Vagina (tissue), 2 donors: Measurements from ENCODE around the gene MATK. TPM values are rescaled to one million over a fixed set of nuclear protein-coding genes. Genes with fewer than 3 reads are reported as not detected.
A peak's percentile ranks its signal among the peaks of the same experiment; 100 is the strongest.

ENCODE experiments used
- DNase-seq, 2 donors: peaks; one replicate each; pipeline ENCODE4 v3.0.0-alpha.2; 2017; ENCODE audit errors: extremely low spot score in 2 of 2
- H3K27ac ChIP-seq: fragments of 200-600 bp; sonication (generic); one replicate; pipeline ENCODE4 v1.5.1; 2019
- H3K27me3 ChIP-seq: fragments of 200-600 bp; sonication (generic); one replicate; pipeline ENCODE4 v1.5.1; 2019
- H3K36me3 ChIP-seq, 2 donors: fragments of 200-600 bp; sonication (generic); one replicate each; pipeline ENCODE4 v1.5.1; 2017 to 2019
- H3K4me1 ChIP-seq: fragments of 200-600 bp; sonication (generic); one replicate; pipeline ENCODE4 v1.5.1; 2019
- H3K4me3 ChIP-seq, 2 donors: fragments of 200-600 bp; sonication (generic); 1 replicate in 1 of 2; 2 replicates in 1 of 2; pipeline ENCODE4 v1.5.1; 2016 to 2019
- H3K9me3 ChIP-seq: fragments of 200-600 bp; sonication (generic); one replicate; pipeline ENCODE4 v1.5.1; 2019
- POLR2A ChIP-seq, 2 donors: fragments of 450-650 bp; IDR thresholded peaks; one replicate each; pipeline ENCODE4 v1.6.1; 2017; ENCODE audit warnings: antibody characterized with exemption in 2 of 2, mild to moderate bottlenecking in 2 of 2, moderate library complexity in 2 of 2
- POLR2AphosphoS5 ChIP-seq, 2 donors: sonication (generic); formaldehyde crosslinking; IDR thresholded peaks; one replicate each; pipeline ENCODE4 v1.9.0; 2017; ENCODE audit warnings: antibody characterized with exemption in 2 of 2, mild to moderate bottlenecking in 2 of 2, low read depth in 1 of 2; ENCODE audit not compliant: insufficient read depth in 1 of 2
- intact Hi-C: fragments of 100-400 bp; cut with DNase I; formaldehyde crosslinking; loops from one replicate; pipeline ENCODE4 v1.15.1; 2023
- total RNA-seq: library from RNA; depleted of rRNA; stranded (reverse); fragments of >200 nt; gene quantifications from one replicate; pipeline ENCODE4 v1.2.3, GENCODE V29; 2016
- TF ChIP-seq, protein P1 (sequence below), 3 experiments: fragments of 450-650 bp in 2 of 3; fragments of 200-600 bp in 1 of 3; sonication (generic) in 1 of 3; IDR thresholded peaks; one replicate each; pipeline ENCODE4 v1.5.1; 2017 to 2019; ENCODE audit warnings: antibody characterized with exemption in 3 of 3, mild to moderate bottlenecking in 2 of 3, moderate library complexity in 2 of 3

MATK gene
- total RNA-seq, 1 donor from 2014 or later, result 1.2 TPM

DNA sequence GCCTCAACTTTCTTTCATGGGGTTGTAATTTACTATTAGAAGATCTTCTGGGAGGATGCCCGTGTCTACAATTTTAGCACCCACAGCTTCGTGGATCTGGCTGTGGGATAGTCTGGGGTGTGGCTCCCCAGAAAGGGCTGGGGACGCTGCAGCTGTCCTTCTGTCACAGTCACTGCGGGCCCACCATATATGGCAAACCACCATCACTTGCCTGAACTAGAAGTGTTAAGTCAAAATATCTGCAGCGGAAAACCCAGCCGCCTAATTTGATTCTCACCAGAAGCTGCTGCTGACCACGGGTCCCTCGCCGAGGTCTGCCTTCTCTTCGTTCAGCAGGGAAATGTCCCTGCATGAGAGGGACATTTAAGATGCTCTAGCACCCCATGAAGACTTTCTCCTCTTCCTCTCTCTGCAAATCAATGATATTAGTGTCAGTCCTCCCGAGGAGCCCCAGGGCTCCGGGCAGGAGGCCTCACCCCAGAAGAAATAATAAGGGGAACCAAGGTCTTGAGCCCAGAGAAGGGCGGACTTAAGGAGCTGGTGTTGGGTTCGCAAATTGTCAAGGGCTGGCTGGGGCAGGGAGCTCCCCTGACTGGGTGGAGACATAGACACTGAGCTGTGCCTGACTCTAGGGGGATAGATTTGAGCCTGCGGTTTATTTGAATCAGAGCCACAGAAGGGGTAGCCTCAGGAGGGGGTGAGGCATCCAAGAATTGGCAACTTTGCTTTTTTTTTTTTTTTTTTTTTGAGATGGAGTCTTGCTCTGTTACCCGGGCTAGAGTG is 3.0 kb upstream of the MATK start:
- intact Hi-C loops, result no loop called here
- peaks cover 9% of the 10 kb centered on the region for H3K27me3 ChIP-seq
- peaks cover 10% of the 10 kb centered on the region for H3K4me1 ChIP-seq
- H3K36me3 ChIP-seq, result no peaks in the 10 kb centered on the region
- no peak overlapping the region for H3K27ac ChIP-seq
- H3K9me3 ChIP-seq, result no peaks in the 10 kb centered on the region
- no peak for DNase-seq
- no peak for TF ChIP-seq POLR2A (IDR thresholded peaks at IDR 0.05)
- TF ChIP-seq, protein P1, sequence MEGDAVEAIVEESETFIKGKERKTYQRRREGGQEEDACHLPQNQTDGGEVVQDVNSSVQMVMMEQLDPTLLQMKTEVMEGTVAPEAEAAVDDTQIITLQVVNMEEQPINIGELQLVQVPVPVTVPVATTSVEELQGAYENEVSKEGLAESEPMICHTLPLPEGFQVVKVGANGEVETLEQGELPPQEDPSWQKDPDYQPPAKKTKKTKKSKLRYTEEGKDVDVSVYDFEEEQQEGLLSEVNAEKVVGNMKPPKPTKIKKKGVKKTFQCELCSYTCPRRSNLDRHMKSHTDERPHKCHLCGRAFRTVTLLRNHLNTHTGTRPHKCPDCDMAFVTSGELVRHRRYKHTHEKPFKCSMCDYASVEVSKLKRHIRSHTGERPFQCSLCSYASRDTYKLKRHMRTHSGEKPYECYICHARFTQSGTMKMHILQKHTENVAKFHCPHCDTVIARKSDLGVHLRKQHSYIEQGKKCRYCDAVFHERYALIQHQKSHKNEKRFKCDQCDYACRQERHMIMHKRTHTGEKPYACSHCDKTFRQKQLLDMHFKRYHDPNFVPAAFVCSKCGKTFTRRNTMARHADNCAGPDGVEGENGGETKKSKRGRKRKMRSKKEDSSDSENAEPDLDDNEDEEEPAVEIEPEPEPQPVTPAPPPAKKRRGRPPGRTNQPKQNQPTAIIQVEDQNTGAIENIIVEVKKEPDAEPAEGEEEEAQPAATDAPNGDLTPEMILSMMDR (IDR thresholded peaks at IDR 0.05), result no peak
- no peak for TF ChIP-seq POLR2AphosphoS5 (IDR thresholded peaks at IDR 0.05; ENCODE audit: insufficient read depth in 1 of 2, low read depth in 1 of 2)
- no peak overlapping the region for H3K4me3 ChIP-seq

DNA sequence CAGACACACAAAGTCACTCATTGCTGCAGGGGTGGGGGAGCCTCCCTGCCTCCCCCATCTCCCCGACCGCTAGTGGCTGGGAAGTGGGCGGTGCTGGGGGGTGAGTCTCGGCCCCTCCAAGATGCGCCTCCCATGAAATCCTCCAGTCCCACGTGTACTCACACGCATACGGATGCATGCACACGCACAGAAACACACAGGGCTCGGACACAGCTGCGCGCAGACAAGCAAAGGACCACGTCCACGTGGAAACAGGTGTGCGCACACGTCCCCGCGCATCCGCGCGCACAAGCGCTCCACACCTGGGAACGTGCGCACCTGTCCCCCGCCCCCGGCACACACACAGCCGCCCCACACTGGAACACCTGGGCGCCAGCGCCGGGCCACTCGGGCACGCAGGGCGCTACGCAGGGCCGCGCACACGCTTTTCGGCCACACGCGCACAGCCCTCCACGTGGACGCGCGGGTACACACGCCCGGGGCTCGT is 687 bp downstream of the MATK start:
- peaks cover 10% of the 10 kb centered on the region for H3K4me1 ChIP-seq
- TF ChIP-seq, protein P1 (IDR thresholded peaks at IDR 0.05), result no peak
- TF ChIP-seq POLR2AphosphoS5 (IDR thresholded peaks at IDR 0.05; ENCODE audit: insufficient read depth in 1 of 2, low read depth in 1 of 2) (no peak), POLR2A (IDR thresholded peaks at IDR 0.05) (no peak)
- intact Hi-C loops, result no loop called here

DNA sequence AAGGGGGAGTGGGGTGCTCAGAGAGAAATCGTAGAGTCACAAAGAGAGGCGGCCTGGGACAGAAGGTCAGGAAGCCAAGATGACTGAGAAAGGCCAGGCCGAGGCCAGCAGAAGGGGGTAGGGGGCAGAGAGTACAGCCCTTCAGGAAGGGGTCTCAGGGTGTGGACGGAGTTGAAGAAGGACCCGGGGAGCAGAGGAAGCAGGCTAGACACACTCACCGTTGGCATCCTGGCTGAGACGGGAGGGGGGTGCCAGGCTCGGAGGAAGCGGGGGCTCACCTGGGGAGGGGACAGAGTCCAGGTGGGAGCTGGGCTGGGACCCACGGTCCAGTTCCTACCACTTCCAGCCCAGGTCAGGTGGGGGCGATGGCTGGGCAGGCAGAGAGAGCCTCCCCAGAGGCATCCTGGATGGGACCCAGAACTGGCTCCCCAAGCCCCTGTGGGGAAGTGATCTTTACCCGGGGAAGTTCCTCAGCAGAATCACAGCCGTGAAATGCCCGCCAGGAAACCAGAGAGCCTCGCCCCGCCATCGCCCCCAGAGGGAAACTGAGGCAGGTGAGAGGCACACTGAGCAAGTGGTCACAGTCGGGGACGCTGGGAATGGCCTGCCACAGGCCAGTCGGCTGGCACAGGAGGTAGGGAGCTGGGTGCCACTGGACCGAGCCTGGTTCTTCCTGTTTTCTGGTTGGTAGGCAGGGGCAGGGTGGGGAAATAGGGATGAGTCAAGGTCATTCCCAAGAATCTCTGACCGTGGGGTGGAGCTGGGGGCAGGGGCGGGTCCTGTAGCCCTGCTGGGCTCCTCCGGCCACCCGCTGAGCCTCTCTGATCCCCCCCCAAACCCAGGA is 1.4 kb downstream of the MATK start:
- intact Hi-C loops, result no loop called here
- no peak for DNase-seq
- Histone ChIP-seq H3K9me3 (peaks cover 10% of the 10 kb centered on the region), H3K27ac (no peak overlapping the region), H3K27me3 (peaks cover 9% of the 10 kb centered on the region), H3K36me3 (no peaks in the 10 kb centered on the region), H3K4me1 (peaks cover 10% of the 10 kb centered on the region), H3K4me3 (peak overlapping the region in 1 of 2 donors; percentile 32)
- TF ChIP-seq POLR2A (IDR thresholded peaks at IDR 0.05) (no peak), POLR2AphosphoS5 (IDR thresholded peaks at IDR 0.05; ENCODE audit: insufficient read depth in 1 of 2, low read depth in 1 of 2) (no peak)
- TF ChIP-seq, protein P1 (IDR thresholded peaks at IDR 0.05), result no peak

More for the DNA sequence above, 687 bp downstream of the MATK start:
- peaks cover 9% of the 10 kb centered on the region for H3K27me3 ChIP-seq
- H3K9me3 ChIP-seq, result peaks cover 10% of the 10 kb centered on the region
- no peak for DNase-seq
- H3K27ac ChIP-seq, result no peak overlapping the region
- no peaks in the 10 kb centered on the region for H3K36me3 ChIP-seq
- peak overlapping the region; percentile 25 to 32 for H3K4me3 ChIP-seq

DNA sequence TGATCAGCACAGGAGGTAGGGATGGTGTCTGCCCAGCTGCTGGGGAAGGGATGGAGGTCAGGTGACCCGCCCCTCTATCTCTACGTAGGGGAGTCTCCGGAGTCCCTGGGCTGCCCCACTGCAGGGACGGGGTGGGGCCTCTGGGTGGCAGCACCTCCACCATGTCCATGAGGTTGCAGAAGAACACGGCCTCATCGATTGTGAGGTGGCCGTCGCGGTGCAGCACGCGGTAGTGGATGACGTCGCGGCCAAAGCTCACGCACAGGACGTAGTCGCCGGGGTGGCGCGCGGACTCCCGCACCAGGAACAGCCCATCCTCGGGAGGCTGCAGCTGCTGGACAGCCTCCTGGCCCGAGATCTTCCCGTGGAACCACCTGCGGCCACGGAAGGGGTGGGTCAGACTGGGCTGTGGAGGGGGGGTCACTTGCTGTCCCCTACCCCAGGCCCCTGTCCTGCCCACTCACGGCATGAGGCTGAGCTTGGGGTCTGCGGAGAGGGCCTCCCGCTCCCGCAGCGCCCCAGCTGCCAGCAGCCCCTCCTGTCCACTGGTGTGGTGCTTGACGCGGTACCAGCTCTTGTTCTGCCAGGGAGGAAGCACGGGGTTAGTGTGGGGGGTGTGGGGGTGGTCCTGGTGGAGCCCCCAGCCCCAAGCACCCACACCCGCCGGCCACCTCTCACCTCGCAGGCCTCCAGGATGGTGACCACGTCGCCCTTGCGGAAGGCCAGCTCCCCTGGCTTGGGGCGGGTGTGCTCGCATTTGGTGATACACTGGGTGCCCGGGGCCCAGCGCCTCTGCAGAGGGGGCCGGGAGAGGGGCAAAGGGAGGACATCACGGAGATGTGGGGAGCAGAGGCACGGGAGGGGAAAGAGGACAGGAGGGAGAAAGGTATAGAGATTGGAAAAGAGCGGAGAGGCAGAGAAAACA is 2.3 kb downstream of the MATK start:
- no peak for DNase-seq
- intact Hi-C loops, result no loop called here
- peaks cover 10% of the 10 kb centered on the region for H3K4me1 ChIP-seq
- no peak overlapping the region for H3K4me3 ChIP-seq
- H3K27me3 ChIP-seq, result peaks cover 9% of the 10 kb centered on the region
- no peaks in the 10 kb centered on the region for H3K36me3 ChIP-seq
- no peak overlapping the region for H3K27ac ChIP-seq
- no peak for TF ChIP-seq POLR2A (IDR thresholded peaks at IDR 0.05)
- TF ChIP-seq, protein P1 (IDR thresholded peaks at IDR 0.05), result no peak
- no peak for TF ChIP-seq POLR2AphosphoS5 (IDR thresholded peaks at IDR 0.05; ENCODE audit: insufficient read depth in 1 of 2, low read depth in 1 of 2)
- H3K9me3 ChIP-seq, result peaks cover 10% of the 10 kb centered on the region
